NCI-H69 (cell line): Measurements from ENCODE around the gene GIGYF2.
"Not testable (repeated sequence)": the region's sequence is repeated elsewhere in the genome, so short reads cannot be mapped to it uniquely, and the experiment has no call there.

Source experiments
- DNase-seq: peaks from one replicate; lab custom pipeline; 2025; lab: John Stamatoyannopoulos, UW

GIGYF2 gene, protein sequence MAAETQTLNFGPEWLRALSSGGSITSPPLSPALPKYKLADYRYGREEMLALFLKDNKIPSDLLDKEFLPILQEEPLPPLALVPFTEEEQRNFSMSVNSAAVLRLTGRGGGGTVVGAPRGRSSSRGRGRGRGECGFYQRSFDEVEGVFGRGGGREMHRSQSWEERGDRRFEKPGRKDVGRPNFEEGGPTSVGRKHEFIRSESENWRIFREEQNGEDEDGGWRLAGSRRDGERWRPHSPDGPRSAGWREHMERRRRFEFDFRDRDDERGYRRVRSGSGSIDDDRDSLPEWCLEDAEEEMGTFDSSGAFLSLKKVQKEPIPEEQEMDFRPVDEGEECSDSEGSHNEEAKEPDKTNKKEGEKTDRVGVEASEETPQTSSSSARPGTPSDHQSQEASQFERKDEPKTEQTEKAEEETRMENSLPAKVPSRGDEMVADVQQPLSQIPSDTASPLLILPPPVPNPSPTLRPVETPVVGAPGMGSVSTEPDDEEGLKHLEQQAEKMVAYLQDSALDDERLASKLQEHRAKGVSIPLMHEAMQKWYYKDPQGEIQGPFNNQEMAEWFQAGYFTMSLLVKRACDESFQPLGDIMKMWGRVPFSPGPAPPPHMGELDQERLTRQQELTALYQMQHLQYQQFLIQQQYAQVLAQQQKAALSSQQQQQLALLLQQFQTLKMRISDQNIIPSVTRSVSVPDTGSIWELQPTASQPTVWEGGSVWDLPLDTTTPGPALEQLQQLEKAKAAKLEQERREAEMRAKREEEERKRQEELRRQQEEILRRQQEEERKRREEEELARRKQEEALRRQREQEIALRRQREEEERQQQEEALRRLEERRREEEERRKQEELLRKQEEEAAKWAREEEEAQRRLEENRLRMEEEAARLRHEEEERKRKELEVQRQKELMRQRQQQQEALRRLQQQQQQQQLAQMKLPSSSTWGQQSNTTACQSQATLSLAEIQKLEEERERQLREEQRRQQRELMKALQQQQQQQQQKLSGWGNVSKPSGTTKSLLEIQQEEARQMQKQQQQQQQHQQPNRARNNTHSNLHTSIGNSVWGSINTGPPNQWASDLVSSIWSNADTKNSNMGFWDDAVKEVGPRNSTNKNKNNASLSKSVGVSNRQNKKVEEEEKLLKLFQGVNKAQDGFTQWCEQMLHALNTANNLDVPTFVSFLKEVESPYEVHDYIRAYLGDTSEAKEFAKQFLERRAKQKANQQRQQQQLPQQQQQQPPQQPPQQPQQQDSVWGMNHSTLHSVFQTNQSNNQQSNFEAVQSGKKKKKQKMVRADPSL (N-terminal part only)

DNA sequence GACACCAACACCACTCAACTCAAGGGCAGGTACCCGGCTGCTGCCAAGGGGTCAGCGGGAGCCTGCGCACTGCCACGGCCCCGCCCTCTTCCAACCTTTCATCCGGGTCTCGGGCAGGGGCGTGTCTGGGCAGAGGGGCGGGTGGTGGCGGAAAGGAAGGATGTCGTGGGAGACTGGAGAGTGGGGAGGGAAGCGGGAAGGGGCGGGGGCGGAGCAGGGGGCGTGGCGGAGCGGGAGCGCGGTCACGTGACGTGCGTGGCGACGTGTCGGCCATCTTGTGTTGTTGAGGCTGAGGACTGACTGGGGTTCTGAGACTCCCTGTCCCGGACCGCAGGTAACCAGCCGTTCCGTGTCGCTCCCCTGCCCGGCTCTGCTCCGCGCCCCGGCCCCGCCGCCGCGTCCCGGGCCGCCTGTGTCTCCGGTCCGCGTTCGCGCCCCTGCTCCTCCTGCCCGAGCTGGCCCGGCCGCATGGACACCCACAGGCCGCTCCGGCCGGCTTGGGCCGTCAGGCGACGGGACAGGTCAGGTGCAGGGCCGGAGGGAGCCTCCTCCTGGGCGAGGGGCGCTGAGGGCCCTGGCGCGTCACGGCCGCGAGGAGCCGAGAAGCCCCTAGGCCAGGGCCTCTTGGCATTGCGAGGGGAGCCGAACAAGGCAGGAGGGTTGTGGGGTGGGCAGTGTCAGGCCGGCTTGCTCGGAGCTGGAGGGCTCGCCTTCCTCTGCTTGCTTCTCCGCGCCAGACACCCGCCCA lies at the start of gene GIGYF2:
Gene GIGYF2, plus strand, starts transcription at position 273 of the 748 bp plus-strand sequence. CDS start 37,867 bp downstream, outside the sequence.
- peak; percentile 94 for DNase-seq

DNA sequence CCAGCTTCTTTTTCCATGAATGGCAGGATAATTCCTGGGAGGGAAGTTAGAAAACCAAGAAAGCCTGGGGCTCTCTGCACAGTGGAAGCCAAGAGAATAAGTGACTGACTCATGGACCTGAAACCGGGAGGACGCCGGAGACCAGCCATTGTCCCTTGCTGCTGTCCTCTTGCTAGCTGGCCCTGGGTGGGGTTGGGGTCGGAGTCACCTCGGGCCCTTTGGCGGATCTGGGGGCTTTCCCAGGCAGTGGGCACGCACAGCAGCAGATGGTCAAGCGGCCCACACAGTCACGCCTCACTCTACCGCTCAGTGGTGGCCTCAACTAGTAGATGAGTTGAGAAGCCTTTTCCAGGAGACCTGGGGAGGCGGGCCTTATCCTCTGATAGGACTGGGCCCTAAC lies 48.1 kb upstream of the GIGYF2 start:
- no peak for DNase-seq

DNA sequence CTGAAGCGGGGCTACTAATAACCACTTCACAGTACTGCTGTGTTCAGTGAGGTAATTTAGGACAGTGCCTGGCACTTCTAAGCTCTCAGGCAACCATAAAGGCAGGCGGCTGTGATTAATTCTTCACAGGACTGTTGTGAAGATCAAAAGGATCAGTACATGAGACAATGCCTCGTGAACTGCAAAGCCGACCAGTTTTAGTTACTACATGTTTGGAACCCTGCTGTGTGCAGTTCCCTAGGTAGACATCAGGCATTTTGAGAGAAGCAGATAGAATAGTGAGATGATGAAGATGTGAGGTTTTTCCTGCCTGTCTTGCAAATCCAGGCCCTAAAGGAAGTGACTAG lies 44.7 kb upstream of the GIGYF2 start:
- DNase-seq: peak; percentile 40

DNA sequence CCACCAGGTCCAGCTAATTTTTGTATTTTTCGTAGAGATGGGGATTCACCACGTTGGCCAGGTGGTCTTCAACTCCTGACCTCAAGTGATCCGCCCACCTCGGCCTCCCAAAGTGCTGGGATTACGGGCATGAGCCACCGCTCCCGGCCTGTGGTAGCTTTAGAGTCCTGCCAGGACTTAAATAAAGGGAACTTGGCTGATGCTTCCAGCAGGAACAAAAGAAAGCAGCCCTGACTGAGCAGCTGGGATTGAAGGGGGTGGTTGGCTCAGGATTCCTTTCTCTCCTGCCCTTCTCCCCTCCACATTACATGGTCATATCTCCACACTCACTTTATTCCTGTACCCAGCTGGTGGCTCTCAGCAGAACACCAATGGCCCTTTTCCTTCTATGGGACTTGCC lies 43.7 kb upstream of the GIGYF2 start:
- no peak for DNase-seq

DNA sequence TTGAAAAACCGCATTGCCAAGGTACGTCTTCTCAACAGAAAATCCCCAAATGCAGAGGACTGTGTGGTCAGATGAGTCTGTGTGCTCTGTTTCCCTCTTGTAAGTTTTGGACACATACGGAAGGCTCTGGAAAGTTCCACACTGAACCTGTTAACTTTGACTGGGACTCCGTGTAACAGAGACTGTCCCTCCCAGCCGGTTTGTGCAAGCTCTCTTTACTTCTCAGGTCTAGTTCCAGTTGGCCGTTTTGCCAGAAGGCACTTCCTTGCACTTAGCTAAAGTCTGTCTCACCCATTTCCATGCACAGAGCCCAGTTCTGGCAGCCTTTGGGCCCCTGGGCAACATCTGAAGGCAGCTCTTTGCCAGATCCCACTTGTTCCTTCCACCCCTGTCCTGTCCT lies 41.7 kb upstream of the GIGYF2 start:
- DNase-seq: no peak

DNA sequence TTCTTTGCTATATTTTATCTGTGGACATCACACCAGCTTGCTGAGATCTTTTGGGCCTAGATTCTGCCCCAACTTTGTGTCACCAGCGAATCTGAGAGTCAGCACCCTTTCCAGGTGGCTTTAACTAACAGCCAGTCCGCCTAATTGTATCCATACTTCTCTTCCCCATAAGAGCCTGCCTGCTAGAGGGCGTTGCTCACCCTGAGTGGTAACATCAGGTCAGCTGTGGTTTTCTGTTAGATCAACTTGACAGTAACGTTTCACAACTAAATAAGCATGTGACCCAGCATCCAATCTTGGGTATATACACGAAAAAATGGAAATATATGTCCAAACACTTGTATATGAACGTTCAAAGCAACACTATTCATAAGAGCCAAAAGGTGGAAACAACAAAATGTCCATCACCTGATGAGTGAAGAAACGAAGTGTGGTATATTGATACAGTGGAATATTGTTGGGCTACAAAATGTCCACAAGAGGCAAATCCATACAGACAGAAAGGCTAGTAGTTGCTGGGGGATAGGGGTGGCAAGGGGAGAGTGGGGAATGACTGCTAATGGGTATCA lies 38.8 kb upstream of the GIGYF2 start:
- DNase-seq: no peak

DNA sequence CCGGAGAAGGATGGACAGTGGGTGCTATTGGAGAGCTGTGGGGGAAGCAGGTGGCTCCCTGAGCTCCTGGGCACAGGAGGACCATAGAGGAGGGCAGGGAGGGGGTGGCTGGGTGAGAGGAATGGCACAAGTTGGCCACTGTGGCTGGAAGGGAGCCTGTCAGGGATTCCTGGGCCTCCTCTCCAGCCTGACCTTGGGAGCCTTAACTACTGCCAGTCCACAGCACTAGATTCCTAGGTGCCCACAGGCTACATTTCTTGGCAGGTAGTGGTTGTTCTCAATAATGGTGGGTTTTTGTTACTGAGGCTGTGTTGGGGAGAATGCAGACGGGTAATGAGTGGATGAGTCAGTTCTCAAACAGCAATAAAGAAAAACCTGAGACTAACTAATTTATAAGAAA lies 37.8 kb upstream of the GIGYF2 start:
- DNase-seq: peak; percentile 60

DNA sequence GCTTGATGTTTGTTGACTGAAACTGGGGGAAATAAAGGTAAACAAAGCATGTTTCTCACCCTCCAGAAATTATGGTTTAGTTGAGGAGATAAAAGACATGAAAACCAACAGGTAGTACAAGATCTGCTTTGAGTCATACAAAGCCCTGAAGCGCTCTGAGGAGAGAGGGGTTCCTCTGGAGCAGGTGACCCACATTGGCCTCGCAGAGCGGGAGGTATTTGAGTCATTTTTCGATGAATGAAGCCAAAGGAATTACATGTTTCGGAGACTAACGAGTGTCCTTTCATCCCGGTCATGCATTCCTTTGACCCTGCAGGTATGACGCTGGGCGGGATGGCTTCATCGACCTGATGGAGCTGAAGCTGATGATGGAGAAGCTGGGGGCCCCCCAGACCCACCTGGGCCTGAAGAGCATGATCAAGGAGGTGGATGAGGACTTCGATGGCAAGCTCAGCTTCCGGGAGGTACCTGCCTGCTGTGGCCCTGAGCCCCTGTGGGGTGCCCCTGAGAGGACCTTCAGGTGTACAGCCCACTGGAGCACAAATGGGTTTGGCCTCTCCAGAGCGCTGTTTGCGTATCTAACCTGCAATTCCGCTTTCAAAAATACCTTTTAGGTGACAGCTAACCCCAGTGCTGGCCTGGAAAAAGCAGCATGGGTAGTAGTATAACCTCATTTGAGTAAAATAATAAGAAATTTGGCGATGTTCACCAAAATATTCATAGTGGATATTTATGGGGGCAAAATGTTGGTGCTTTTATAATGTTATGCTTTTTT lies 34.5 kb upstream of the GIGYF2 start:
- DNase-seq: no peak

DNA sequence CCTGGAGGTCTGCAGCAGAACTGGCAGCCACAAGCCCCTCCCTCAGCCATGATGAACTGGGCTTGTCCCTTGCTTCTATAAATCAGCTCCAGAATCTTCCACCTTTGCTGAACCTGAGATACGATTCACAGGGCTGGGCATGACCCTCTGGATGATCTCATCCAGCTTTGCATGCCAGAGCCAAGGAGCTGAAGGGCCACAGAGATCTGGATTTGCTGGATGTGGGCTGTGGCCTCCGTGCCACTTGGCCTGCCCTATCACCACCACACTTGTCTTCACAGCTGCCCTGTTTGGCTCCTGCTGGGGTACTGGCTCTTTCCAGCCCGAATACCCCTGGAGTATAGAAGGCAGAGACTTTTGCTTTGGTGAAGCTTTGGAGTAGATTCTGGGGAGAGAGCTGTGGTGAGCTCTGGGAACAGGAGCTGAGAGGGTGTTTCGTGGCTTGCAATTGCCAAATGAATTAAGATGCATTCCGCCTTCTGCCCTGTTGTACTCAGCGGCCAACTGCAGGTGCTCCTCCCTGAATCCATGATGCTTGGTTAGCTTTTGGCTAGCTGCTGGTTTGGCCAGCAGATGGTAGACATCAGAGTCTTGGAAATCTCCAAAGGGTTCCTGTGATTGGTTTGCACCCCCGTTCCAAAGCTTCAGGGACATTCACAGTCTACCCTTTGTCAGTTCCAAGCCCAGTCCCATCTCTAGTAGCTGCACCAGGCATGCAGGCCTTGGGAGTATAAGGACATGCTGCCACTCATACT lies 30.9 kb upstream of the GIGYF2 start:
- no peak for DNase-seq

DNA sequence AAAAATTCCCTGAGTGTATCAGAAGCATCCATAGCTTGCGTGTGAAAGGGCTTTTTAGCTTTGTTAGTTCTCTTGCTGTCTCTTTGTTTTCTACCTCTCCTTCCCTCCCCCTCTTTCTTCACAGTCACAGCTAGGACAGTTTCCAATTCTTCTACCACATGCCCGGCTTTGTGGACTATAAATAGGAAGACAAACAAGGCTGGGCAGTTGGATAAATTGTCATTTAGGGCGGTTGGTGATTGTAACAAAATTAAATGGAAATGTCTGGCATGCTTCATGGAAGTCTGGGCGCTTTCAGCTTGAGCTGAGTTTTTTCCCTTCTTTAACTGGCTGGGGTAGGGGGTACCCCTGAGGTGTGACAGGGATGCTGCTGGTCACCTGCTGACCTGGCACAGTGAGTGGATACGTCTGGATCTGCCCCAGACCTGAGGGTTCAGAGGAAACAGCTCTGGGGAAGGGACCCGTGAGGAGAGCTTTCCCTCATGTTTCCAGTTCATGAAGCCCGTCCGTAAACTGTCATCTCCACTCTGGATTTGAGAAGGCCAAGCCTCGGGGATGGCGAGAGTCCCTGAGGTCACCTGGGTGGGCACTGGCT lies 29.0 kb upstream of the GIGYF2 start:
- DNase-seq: peak; percentile 12

DNA sequence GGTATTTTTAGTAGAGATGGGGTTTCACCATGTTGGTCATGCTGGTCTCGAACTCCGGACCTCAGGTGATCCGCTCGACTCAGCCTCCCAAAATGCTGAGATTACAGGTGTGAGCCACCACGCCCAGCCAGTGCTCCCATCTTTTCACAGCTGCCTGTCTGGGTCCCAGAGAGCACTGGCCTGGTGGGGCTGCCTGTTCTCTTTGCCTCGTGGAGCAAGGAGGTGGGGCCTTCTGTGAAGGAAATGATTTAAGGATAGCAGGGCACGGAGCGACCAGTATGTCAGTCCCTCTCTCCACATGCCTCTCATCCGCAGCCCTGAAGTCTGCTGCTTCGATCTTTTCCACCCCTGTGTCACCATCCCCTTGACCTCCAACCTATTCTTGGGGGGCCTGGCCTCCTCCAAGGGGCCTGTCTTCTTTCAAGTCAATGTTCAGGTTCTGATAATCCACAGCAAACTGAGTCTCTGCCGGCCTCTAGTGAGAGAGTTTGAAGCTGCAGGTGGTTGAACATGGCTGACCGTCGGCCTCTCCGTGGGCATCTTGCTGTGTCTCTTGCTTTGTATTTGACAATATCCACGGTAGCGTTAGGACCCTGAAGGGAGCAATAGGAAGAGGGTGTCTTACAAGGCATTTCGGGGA lies 28.2 kb upstream of the GIGYF2 start:
- peak; percentile 3 for DNase-seq

DNA sequence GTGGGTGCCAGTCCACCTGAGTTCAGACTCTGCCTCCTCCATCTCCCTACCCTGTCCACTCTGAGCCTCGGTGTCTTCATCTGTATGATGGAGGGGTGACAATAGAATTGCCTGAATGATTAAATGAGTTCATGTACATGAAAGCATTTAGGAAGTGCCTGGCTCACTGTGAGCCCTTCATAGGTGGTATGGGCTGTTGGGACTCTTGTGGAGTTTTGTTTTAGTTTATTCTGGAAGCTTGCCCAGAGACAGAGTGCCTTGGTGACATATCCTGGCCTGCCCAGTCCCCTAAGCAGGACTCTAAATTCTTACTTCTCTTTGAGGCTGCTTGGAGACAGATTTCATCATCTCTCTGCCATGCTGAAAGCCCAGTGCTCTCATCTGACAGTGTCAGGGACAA lies 24.5 kb upstream of the GIGYF2 start:
- peak; percentile 18 for DNase-seq

DNA sequence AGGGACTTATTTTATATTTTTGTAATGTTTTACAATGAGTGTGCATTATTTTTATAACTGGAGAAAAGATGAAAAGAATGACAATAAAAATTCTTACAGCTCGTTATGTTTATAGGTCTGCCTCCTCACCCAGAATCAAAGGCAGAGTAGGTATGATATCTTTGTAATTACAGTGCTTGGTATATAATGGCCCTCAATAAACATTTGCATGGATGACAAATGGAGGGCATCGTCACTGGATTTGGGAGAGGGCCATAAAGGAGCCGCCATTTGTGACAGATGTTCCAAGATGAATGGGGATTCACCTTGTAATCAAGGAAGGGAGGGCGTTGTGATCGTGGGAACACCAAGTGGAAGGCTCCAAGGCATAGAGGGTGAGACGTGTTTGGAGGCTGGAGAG lies 22.6 kb upstream of the GIGYF2 start:
- peak; percentile 91 for DNase-seq

DNA sequence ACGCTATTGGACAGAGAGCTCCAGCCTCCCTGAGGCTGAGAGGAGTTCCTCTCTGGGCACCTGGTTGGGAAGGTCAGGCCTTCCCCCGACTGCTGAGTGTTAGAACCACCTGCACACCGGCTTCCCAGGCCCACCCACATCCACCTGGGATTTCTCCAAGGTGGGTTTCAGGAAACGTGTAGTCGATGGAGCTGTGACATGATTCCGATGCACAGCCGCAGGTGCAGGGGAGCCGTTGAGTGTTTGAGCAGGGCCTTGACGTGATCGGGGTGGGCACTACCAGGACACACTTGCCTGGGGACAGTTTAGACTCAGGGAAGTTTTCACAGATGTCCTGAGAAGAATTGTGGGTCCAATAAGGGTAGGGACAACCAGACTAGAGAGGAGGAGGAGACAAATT lies 21.8 kb upstream of the GIGYF2 start:
- no peak for DNase-seq

DNA sequence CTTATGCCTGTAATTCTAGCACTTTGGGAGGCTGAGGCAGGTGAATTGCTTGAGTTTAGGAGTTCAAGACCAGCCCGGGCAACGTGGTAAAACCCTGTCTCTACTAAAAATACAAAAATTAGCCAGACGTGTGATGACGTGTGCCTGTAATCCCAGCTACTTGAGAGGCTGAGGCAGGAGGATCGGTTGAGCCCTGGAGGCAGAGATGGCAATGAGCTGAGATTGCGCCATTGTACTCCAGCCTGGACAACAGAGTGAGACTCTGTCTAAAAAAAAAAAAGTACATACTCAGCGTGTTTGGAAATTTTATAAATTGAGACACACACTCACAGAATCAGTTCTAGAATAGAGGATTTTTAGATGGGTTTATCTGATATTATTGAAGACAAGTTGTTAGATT lies 17.1 kb upstream of the GIGYF2 start:
- no peak for DNase-seq

DNA sequence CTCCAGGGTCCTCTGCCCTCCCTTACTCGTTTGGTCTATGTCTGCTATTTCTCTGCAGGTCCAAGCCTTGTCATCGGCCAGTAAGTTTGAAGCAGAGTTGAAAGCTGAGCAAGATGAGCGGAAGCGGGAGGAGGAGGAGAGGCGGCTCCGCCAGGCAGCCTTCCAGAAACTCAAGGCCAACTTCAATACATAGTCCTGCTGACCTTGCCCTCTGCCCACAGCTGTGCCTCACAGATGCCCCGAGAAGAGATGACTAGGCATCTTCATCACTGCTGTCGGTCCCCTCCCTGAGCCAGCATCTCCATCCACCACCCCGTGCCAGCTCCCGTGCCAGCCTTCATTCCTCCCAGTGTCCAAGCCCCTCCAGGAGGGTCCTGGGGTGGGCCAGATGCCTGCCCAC lies 15.6 kb upstream of the GIGYF2 start:
- DNase-seq: no peak

DNA sequence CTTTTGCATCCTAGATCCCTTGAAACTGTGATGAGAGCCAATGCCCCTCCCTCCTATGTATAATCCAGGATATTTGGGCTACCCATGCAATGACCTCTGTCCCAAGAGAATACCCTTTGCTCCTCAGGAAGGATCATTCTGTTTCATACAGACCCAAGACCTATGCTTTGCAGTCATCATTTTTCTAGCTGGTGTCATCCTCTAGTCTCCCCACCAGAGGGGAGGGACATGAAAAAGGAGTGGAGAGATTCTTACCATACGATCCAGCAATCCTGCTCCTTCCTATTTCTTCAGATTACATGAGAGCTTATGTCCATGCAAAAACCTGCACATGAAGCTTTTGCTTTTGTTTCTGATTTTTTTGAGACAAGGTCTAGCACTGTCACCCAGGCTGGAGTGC lies 13.8 kb upstream of the GIGYF2 start:
- DNase-seq: no peak

DNA sequence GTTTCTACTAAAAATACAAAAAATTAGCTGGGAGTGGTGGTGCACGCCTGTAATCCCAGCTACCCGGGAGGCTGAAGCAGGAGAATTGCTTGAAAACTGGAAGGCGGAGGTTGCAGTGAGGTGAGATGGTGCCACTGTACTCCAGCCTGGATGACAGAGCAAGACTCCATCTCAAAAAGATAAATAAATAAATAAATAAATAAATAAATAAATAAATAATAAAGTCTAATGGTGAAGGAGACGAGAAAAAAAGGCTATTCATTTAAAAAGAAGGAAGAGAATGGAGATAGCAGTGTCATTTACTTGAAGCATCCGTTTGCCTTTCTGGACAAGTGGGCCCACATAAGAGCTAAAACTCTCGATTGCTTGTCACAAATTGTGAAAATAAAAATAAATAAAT lies 11.7 kb upstream of the GIGYF2 start:
- not testable (repeated sequence) for DNase-seq
